ENCODE data around the gene GBP3.

GBP3 gene

GRCh38 chr1:89065079-89065868 lies 42.6 kb upstream of the GBP3 start, which contains the start of gene GBP1:
Gene GBP1, minus strand, starts transcription at chr1:89065208. Its CDS starts 1,974 bp downstream, at chr1:89063234.
- Histone ChIP-seq H3K9me3 (ENCODE audit: insufficient read depth, low read length) (no peaks in the 10 kb centered on the region), H3K4me2 (ENCODE audit: low read length) (peak within 1 kb of the TSS; percentile 77), H3K4me1 (ENCODE audit: low read length) (peaks cover 15% of the 10 kb centered on the region), H3K27ac (ENCODE audit: low read length) (peak within 1 kb of the TSS; percentile 19), H3K27me3 (ENCODE audit: low read depth, low read length) (no peaks in the 10 kb centered on the region), H3K36me3 (replicated peaks; ENCODE audit: low read depth, low read length) (no peaks in the 10 kb centered on the region), H4K20me1 (ENCODE audit: insufficient read depth, low read length) (no peaks in the 10 kb centered on the region), H3K4me3 (ENCODE audit: low read length) (peak within 1 kb of the TSS; percentile 75), H3K79me2 (ENCODE audit: low read length) (no peaks in the 10 kb centered on the region), H2AFZ (ENCODE audit: low read depth, low read length) (peak within 1 kb of the TSS; percentile 47), H3K9ac (ENCODE audit: low read length) (peak within 1 kb of the TSS; percentile 58)
- TF ChIP-seq CTCF (IDR thresholded peaks at IDR 0.05; ENCODE audit: low read depth, low read length): no peak
- no peak for TF ChIP-seq EZH2phosphoT487 (IDR thresholded peaks at IDR 0.05; ENCODE audit: low read depth)

GRCh38 chr1:89064632-89065031 lies 42.0 kb upstream of the GBP3 start:
- Histone ChIP-seq H2AFZ (ENCODE audit: low read depth, low read length) (peak overlapping the region; percentile 47; the same call in 1 of the 2 replicates), H3K4me2 (ENCODE audit: low read length) (peak overlapping the region; percentile 77), H4K20me1 (ENCODE audit: insufficient read depth, low read length) (no peaks in the 10 kb centered on the region), H3K27me3 (ENCODE audit: low read depth, low read length) (no peaks in the 10 kb centered on the region), H3K9ac (ENCODE audit: low read length) (peak overlapping the region; percentile 58), H3K4me1 (ENCODE audit: low read length) (peaks cover 15% of the 10 kb centered on the region), H3K27ac (ENCODE audit: low read length) (peak overlapping the region; percentile 19), H3K9me3 (ENCODE audit: insufficient read depth, low read length) (no peaks in the 10 kb centered on the region), H3K79me2 (ENCODE audit: low read length) (no peaks in the 10 kb centered on the region), H3K36me3 (replicated peaks; ENCODE audit: low read depth, low read length) (no peaks in the 10 kb centered on the region), H3K4me3 (ENCODE audit: low read length) (peak overlapping the region; percentile 75)
- TF ChIP-seq EZH2phosphoT487 (IDR thresholded peaks at IDR 0.05; ENCODE audit: low read depth): no peak
- no peak for TF ChIP-seq CTCF (IDR thresholded peaks at IDR 0.05; ENCODE audit: low read depth, low read length)

- Histone ChIP-seq H3K79me2 (ENCODE audit: low read length) (no peaks in the 10 kb centered on the region), H3K27me3 (ENCODE audit: low read depth, low read length) (no peaks in the 10 kb centered on the region), H3K4me1 (ENCODE audit: low read length) (peaks cover 15% of the 10 kb centered on the region), H3K27ac (ENCODE audit: low read length) (no peak overlapping the region), H2AFZ (ENCODE audit: low read depth, low read length) (no peak overlapping the region), H3K36me3 (replicated peaks; ENCODE audit: low read depth, low read length) (no peaks in the 10 kb centered on the region), H3K4me3 (ENCODE audit: low read length) (no peak overlapping the region), H3K9me3 (ENCODE audit: insufficient read depth, low read length) (no peaks in the 10 kb centered on the region), H4K20me1 (ENCODE audit: insufficient read depth, low read length) (no peaks in the 10 kb centered on the region), H3K9ac (ENCODE audit: low read length) (no peak overlapping the region), H3K4me2 (ENCODE audit: low read length) (no peak overlapping the region)
- TF ChIP-seq EZH2phosphoT487 (IDR thresholded peaks at IDR 0.05; ENCODE audit: low read depth): no peak
- no peak for TF ChIP-seq CTCF (IDR thresholded peaks at IDR 0.05; ENCODE audit: low read depth, low read length)
Measured at GRCh38 chr1:89063094-89063493, 40.4 kb upstream of the GBP3 start.

- Histone ChIP-seq H3K9me3 (ENCODE audit: insufficient read depth, low read length) (no peaks in the 10 kb centered on the region), H3K36me3 (replicated peaks; ENCODE audit: low read depth, low read length) (no peaks in the 10 kb centered on the region), H3K27me3 (ENCODE audit: low read depth, low read length) (no peaks in the 10 kb centered on the region), H3K4me1 (ENCODE audit: low read length) (peaks cover 9% of the 10 kb centered on the region; the same call in 1 of the 2 replicates), H3K4me3 (ENCODE audit: low read length) (no peak overlapping the region), H2AFZ (ENCODE audit: low read depth, low read length) (no peak overlapping the region), H3K4me2 (ENCODE audit: low read length) (no peak overlapping the region), H3K9ac (ENCODE audit: low read length) (no peak overlapping the region), H3K27ac (ENCODE audit: low read length) (no peak overlapping the region), H4K20me1 (ENCODE audit: insufficient read depth, low read length) (no peaks in the 10 kb centered on the region), H3K79me2 (ENCODE audit: low read length) (no peaks in the 10 kb centered on the region)
- TF ChIP-seq EZH2phosphoT487 (IDR thresholded peaks at IDR 0.05; ENCODE audit: low read depth) (no peak), CTCF (IDR thresholded peaks at IDR 0.05; ENCODE audit: low read depth, low read length) (no peak)
Measured at GRCh38 chr1:89060091-89060490, 37.4 kb upstream of the GBP3 start.

All from OCI-LY3 (cell line).